GM12892 (cell line): Measurements from ENCODE around the gene FBXO38.

Experiments
- POLR2A ChIP-seq: IDR thresholded peaks from 2 replicates; pipeline ENCODE4 v1.6.1; 2011; ENCODE audit warnings: low read depth, low read length, control low read depth
- POLR2AphosphoS5 ChIP-seq: IDR thresholded peaks from 2 replicates; pipeline ENCODE4 v1.6.1; 2011; ENCODE audit warnings: low read depth, low read length, control low read depth
- TAF1 ChIP-seq: IDR thresholded peaks from 2 replicates; pipeline ENCODE4 v1.6.1; 2011; ENCODE audit warnings: low read depth, mild to moderate bottlenecking, control low read depth, low read length, borderline replicate concordance

GRCh38 chr5:148390914-148391313 is 7.2 kb downstream of the FBXO38 start:
- no peak for TF ChIP-seq POLR2AphosphoS5
- TF ChIP-seq POLR2A: no peak
- no peak for TF ChIP-seq TAF1
